ENCODE results near the gene PCDHGA5. TPM values are rescaled to one million over a fixed set of nuclear protein-coding genes. Genes with fewer than 3 reads are reported as not detected.
"Not testable (repeated sequence)": the region's sequence is repeated elsewhere in the genome, so short reads cannot be mapped to it uniquely, and the experiment has no call there.

PCDHGA5 gene
- total and polyA plus RNA-seq, 2 of the 8 experiments (the other 6 are each of a cell fraction or from before 2014, with no cell fraction given): 1.1 to 1.3 TPM

- TF ChIP-seq RAD21 (IDR thresholded peaks at IDR 0.05 in 1 of 2, conservative IDR thresholded peaks at IDR 0.05 in 1 of 2; ENCODE audit: low read depth in 2 of 2, low read length in 2 of 2): no peak
- no peak for TF ChIP-seq CHD1 (IDR thresholded peaks at IDR 0.05; ENCODE audit: low read depth, low read length)
Measured at GRCh38 chr5:141393267-141393666, 29.3 kb downstream of the PCDHGA5 start (continued).

GRCh38 chr5:141394401-141395187 lies 30.6 kb downstream of the PCDHGA5 start:
- FAIRE-seq; H3K27me3 ChIP-seq (replicated peaks in 1 of 4; ENCODE audit: control insufficient read depth in 3 of 4, extremely low read depth in 1 of 4, insufficient read depth in 3 of 4, low read length in 3 of 4); H2BK15ac ChIP-seq (ENCODE audit: low read length); H4K8ac ChIP-seq (ENCODE audit: extremely low read depth, insufficient read depth, low read length); H3K4me1 ChIP-seq (replicated peaks in 1 of 4; ENCODE audit: control insufficient read depth in 3 of 4, insufficient read depth in 4 of 4, low read length in 3 of 4); H3K4me3 ChIP-seq (ENCODE audit: extremely low read depth in 1 of 4, insufficient read depth in 2 of 4, low read depth in 3 of 4, low read length in 4 of 4); H3K27ac ChIP-seq (ENCODE audit: low read depth, low read length); H3K18ac ChIP-seq (ENCODE audit: extremely low read depth, low read length); H2BK5ac ChIP-seq (ENCODE audit: low read depth, low read length); POLR2A ChIA-PET (ENCODE audit: partially characterized antibody); H2BK120ac ChIP-seq (replicated peaks; ENCODE audit: low read depth, low read length); H2AFZ ChIP-seq (ENCODE audit: low read length); H4K5ac ChIP-seq (ENCODE audit: insufficient read length, low read depth, low read length); DNase-seq (ENCODE audit: low read depth in 1 of 2, low spot score in 2 of 2); H2AK5ac ChIP-seq (ENCODE audit: low read depth, low read length); H3K4me2 ChIP-seq (ENCODE audit: insufficient read depth in 1 of 2, low read depth in 2 of 2, low read length in 2 of 2); H4K91ac ChIP-seq (replicated peaks; ENCODE audit: insufficient read length, low read length); H3K23ac ChIP-seq (ENCODE audit: insufficient read length); H3K23me2 ChIP-seq (ENCODE audit: low read depth, low read length); H3K79me1 ChIP-seq (ENCODE audit: low read depth, low read length); H4K20me1 ChIP-seq (replicated peaks in 1 of 2; ENCODE audit: control insufficient read depth in 1 of 2, insufficient read depth in 2 of 2, low read length in 2 of 2); H3K14ac ChIP-seq (ENCODE audit: insufficient read length); H3K9ac ChIP-seq (replicated peaks in 1 of 4; ENCODE audit: extremely low read depth in 1 of 4, low read depth in 3 of 4, low read length in 3 of 4); H3K4ac ChIP-seq (replicated peaks; ENCODE audit: insufficient read length, low read depth, low read length); H3K79me2 ChIP-seq (ENCODE audit: control insufficient read depth in 1 of 2, insufficient read depth in 2 of 2, low read length in 2 of 2); H2BK12ac ChIP-seq (ENCODE audit: low read depth, low read length); H3K56ac ChIP-seq (replicated peaks; ENCODE audit: insufficient read length, low read depth, low read length); H2BK20ac ChIP-seq (ENCODE audit: low read length): not testable (repeated sequence)
- CTCF ChIA-PET (ENCODE audit: partially characterized antibody): interaction anchor here (0.6 to 8.7 kb wide), 11 partner anchors 8 to 203 kb away, joined by 3 to 68 read pairs (median 4); partner anchors contain the start of genes PCDHB10, PCDHB15, PCDHGB4 and PCDHGB6
- WGBS, 2 experiments (ENCODE audit: extremely low coverage in 1 of 2, insufficient coverage in 1 of 2, insufficient read length in 1 of 2, insufficient replicate concordance in 2 of 2, low coverage in 1 of 2, low lambda C conversion rate in 2 of 2, missing lambda C conversion rate in 1 of 2): 97% methylated on average over 34 of the region's 53 CpGs; no CpG with 5 or more reads in 1 of the 2 experiments
- peaks cover 3 to 24% (median 11%) of the 10 kb centered on the region in 4 experiments; a peak in 7 of 8 replicates for H3K36me3 ChIP-seq (ENCODE audit: control insufficient read depth in 2 of 4, insufficient read depth in 4 of 4, low read length in 3 of 4)
- H3K9me3 ChIP-seq (ENCODE audit: insufficient read depth in 2 of 2, low read depth in 1 of 2, low read length in 1 of 2): peaks cover 55 to 61% of the 10 kb centered on the region in 2 experiments

All from H1 (cell line).